Measurements from ENCODE around the gene CT47C1.

CT47C1 gene

DNA sequence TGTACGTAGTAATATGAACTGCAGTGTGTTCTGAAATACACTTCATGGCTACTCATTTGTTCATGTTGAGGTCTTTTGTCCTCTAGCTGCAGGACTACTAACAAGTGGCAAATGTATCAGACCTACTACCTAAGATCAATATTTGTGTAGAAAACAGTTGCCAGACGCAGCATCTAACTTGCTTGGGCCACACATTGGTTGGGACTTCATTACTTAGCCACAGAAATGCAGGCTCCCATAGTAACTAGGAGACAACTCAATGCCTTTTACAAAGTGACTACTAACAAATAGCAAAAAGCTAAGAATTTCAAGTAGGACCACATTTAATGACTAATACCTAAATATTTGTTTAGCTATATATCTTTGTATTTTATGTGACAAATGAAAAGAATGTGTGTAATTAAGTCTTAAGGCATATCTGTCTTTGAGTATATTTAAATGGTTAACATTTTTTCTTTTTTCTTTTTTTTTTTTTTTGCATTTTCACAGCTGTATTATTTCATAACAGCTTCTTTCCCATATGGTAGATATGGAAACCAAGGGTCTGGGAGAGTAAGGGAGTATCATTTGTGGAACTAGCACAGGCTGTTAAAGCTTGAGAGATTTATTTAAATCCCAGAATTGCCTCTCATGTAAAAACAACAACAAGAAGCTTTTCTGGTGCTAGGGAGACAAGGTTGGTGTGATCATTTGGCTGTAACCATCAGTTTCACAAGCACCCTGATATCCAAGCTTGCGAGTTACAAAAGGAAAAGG lies 2.7 kb downstream of the CT47C1 start:
- no peak for DNase-seq

DNA sequence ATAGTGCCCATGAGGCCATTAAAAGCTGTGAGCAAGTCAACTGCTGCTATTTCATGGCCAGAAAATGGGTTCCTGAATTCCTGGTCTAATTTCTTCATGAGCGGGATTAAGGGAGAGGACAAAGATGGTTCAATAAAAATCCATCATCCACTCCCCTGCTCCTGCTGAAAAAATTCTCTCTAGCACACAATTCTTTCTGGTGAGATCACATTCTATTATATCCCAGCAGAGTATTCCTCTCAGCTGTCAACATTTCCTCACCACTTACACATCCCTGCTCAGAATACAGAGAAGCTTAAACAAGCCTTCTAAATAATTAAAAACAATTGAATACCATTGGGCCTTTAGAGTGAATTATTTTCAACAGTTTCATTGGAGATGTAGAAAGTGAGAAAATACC lies 9.5 kb downstream of the CT47C1 start:
- no peak for DNase-seq

GRCh38 chrX:119084766-119085165 lies 12.0 kb downstream of the CT47C1 start:
- no peak for DNase-seq

- no peak for DNase-seq
Observed at GRCh38 chrX:119087121-119087520, 14.3 kb downstream of the CT47C1 start.

- no peak for DNase-seq
Observed at GRCh38 chrX:119089619-119090018, 16.8 kb downstream of the CT47C1 start.

DNA sequence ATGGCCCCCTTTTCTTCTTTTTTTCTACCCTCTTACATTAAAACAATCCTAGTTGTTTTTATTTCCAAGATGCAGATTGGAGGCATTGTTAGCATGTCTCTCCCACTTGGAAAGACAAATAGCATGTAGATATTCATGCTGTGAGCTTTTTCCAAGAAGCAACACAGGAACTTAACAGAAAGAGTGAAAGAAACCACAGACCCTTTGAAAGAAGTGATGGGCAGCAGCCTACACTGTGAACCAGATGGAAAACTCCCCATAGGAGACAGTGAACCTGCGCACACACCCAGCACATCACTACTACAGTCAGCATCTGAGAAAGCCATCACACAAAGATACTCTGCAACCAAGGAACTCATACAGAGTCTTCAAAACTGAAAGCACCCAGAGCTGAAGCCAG lies 17.8 kb downstream of the CT47C1 start:
- DNase-seq = no peak

GRCh38 chrX:119093991-119094735 lies 21.4 kb downstream of the CT47C1 start:
- no peak for DNase-seq

DNA sequence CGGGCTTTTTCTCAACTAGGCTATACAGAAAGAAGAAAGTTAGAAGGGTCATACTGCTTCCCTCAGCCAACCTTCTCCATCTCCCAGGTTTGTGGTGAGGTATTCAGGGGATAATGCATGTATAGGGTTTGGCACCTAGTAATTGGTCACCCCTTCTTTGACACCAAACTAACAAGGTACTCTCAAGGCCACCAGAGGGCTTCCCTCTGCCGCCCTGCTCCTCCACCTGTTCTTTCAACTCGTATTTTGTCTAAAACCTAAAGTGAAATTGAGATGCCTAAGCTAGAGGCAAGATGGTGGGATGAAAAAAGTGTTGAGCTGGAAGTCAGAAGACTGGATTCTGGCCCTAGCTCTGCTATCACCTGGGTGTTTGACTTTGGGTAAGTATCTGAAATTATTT lies 22.0 kb downstream of the CT47C1 start:
- DNase-seq = no peak

- DNase-seq = no peak
Observed at GRCh38 chrX:119095936-119096335, 23.1 kb downstream of the CT47C1 start.

DNA sequence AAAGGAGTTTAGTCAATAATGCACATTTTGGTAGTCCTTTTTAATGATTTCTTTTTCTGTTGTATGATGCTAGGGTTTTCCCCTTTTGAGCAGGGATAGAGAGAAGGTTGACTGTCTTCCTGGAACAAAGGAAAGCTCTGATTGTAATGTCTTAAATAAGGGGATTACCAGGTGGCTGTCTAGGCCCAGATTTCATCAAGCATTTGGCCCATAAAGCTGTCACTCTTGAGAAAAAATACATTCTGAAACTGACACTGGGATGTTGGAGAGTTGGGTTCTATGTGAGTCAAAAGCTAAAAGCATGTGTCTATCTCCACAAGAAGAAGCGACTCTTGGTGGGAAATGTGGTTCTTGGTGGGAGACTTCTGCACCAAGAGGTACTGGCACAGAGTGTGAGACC lies 28.4 kb downstream of the CT47C1 start:
- DNase-seq = no peak

DNA sequence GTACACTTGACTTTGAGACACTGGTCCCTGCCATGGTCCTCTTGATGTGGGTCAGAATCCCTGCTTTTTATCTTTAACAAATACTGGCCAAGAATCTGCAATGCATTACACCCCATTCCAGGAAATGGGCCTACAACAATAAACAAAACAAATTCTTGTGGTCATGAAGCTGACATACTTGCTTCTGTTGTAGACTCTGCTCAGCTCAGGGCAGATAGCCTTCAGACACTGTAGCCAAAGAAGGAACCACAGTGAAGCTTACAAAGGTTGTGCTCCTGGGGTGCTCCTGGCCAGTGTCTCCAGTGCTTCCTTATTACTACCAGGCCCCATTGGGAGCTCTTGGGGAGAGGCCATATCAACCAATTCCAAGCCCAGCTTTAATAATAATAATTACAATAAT lies 33.0 kb downstream of the CT47C1 start:
- no peak for DNase-seq

DNA sequence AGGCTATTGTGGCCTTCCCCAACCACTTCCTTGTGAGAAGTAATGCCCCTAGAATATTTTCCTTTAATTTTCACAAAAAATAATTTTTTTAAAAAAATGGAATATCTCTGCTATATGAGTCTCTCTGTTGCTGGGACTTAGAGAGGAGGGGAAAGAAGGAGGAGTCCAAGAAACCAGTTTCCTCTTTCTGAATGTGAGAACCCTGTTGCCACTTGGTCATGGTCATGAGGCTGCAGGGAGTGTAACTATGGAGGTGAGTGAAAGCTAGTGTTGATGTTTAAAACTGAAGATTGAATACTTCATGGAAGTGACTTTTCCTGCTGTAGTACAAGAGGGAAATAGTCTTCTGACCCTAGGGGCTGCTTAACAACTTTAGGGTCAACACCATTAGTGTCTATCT lies 34.4 kb downstream of the CT47C1 start:
- DNase-seq = no peak

- DNase-seq = no peak
Observed at GRCh38 chrX:119118780-119119395, 46.1 kb downstream of the CT47C1 start.

DNA sequence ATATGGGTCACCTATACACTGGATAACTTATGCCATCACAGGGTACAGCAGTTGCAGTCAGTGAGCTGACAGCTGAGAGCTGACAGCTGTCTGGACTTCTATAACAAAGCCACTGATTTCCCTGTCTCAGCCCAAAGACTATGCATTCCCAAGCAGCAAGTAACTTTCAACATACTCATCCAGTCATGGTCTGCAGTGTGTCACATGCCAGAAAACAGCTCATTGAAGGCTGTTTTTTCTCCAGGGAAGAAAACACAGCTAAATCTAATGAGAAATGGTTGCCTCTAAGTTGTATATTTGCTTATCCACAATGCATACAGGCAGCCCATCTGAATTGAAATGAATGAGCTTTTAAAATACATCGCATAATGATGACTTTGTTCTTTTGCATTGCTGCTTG lies 48.5 kb downstream of the CT47C1 start:
- no peak for DNase-seq

Measured in NCI-H2171 treated with DMSO at 0.1 percent for 48 hours (cell line).